GM19455 (cell line): ENCODE data around the gene GPATCH11.

ENCODE experiments used
- ATAC-seq: cut with Tn5 transposase; IDR thresholded peaks from one replicate; pipeline ENCODE4 v1.9.1; 2021; ENCODE audit not compliant: unreplicated experiment

The GPATCH11 gene

DNA sequence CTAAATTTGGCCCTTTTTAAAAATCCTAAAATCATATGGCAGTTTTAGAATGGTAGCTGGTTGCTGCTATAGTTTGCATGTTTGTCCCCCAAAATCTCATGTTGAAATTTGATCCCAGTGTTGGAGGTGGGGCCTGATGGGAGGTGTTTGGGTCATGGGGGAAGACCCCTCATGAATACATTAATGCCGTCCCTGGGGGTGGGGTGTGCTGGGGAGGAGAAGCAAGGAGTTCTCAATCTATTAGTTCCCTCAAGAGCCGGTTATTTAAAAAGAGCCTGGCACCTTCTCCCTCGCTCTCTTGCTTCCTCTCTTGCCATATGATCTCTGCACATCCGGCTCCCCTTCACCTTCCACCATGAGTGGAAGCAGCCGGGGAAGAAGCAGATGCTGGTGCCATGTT, 20.8 kb downstream of the GPATCH11 start:
- no peak for ATAC-seq

DNA sequence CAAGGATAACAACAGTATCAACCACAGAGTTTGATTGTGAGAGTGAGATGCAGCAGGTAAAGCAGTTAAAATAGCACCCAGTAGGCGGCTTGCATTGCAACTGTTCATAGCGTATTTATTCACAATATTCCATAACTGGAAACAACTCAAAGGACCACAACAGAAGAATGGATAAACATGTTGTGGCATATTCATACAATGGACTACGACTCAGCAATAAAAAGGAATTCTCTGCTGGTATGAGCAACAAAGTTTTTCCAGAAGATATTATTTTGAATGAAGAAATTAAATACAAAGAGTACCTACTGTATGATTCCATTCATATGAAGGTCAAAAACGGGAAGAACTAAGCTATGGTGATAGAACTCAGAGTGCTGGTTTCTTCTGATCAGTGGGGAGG, 25.2 kb downstream of the GPATCH11 start:
- no peak for ATAC-seq

DNA sequence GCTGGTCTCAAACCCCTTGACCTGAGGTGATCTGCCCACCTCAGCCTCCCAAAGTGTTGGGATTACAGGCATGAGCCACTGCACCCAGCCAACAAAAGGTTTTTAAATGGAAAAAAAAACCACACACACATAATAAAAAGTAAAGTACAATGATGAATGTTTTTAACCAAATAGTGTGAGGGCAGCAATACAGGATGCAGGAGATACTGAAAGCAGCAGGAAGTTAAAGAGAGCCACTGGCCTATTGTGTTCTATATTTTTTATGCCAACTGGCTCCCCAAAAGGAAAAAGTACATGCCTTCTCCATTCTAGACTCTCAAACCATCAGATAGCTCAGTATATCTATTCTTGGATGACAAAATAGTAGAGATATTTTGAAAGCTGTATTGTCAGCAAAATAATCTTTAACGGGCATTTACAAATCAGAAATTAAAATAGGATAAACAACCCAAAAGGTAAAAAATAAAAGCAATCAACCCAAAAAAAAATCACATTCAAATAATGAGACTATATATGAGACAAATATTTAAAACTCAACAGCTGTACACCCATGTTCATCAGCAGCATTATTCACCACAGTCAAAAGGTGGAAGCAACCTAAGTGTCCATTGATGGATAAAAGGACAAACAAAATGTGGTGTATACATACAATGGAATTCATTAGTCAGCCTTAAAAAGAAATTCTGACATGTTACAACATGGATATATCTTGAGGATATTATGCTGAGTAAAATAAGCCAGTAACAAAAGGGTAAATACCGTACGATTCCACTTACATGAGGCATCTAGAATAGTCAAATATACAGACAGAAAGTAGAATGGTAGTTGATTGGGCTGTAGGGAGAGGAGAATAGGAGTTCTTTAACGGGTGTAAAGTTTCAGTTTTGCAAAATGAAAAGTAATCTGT, 26.2 kb downstream of the GPATCH11 start:
- no peak for ATAC-seq

DNA sequence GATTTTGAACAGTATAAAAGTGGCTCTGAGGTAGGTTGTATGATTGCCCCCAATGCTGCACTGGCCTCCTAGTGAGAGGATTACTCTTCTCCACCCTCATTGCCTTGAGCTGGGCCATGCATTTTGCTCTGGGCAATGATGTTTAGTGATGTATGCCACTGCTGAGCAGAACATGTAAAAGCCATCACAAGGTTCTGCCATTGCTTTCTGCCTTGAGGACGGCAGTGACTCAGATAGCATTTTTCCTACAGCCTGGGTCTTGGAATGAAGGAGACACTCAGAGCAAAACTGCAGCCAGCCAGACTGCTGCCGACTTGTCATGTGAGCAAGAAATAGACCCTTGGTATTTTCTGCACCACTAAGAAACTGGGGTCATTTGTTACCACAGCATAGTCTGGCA, 27.6 kb downstream of the GPATCH11 start:
- ATAC-seq: no peak

DNA sequence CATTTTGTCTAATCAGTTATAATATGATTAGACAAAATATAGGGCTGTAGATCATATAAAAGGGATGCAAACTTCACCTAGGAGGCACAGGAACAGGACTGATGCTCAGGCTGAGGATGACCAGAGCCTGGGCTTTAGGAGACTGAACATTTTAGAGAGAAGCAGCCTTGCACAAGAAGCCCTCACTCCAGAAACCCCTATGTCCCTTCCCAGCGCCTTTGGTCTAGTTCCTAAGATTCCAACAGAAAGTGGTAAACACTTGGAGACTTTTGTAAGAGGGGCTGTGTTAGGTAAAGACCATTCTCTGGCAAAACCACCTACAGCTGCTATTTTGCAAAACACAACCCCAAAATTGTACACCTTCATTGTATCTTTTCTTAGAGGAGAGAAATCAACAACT, 33.2 kb downstream of the GPATCH11 start:
- ATAC-seq: no peak

DNA sequence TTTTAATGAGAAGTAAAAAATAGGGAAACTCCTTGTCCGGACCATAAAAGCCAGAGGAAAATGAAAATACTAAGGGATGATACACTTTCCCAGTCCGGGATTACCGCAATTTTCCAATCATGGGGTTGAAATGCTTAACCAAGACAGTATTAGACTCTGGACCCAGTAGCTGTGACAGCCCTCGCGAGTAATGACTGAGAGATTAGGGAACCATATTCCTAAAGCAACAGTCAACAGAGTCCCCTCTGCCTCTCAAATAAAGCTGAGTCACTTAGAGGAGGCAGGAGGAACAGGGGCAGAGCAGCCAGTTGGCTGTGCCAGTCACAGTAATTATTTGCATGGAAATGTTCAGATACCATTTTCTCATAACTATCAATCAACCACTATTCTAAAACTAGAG, 34.8 kb downstream of the GPATCH11 start:
- ATAC-seq: no peak

DNA sequence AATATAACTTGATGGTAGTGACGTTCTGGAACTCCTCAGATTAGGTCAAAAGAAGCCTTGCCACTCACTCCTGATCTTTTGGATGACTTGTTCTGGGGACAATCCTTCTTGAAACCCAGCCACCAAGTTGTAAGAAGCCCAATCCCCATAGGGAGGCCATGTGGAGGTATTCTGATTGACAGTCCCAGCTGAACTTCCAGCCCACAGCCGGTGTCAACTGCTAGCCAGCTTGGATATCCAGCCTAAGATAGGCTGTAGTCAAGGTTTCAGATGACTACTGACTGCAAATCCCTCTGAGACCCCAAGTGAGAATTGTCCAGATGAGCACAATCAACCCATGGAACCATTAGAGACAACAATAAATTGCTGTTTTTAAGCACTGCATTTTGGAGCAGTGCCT, 41.1 kb downstream of the GPATCH11 start:
- ATAC-seq: no peak

DNA sequence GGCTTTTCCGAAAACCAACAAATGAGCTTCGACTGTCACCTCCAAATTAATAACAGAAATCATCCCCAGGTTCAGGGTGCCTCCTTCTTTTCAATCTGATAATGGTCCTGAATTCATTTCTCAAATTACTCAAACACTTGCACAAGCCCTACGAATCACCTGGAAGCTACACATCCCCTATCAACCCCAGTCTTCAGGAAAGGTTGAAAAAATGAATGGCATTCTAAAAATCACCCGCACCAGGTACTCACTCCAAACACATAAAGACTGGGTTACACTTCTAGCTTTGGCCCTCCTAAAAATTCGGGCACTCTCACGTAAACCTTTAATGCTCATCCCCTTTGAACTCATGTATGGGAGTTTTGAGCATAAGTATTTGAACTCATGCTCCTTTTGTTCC, 48.6 kb downstream of the GPATCH11 start:
- no peak for ATAC-seq

DNA sequence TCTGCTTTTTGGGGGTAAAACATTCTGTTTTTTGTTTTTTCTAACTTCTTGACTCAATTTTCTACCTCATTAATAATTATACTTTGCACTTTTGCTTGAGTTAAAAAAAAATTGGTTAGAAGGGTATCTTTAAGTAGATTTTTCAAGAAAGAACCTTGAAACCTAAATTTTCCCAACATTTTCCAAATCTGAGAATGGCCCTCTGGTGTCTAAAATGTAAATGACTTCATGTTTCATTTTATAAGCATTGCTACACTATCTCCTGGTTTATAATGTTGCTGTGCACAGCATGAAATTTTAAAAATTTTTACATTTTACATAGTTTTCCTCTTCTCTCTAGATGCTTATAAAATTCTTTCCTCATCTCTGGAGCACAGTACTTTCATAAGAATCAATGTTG, 58.2 kb downstream of the GPATCH11 start:
- ATAC-seq: no peak

DNA sequence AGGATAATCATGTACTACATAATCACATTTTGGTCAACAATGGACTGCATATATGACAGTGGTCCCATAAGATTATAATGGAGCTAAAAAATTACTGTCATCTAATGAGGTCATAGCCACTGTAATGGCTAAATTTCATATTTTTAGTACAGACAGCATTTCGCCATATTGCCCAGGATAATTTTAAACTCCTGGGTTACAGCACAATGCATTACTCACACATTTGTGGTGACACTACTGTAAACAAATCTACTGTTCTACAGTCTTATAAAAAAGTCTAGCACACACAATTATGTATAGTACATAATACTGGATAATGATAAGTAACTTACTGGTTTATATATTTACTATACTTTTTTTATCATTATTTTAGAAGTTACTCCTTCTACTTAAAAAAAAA, 59.7 kb downstream of the GPATCH11 start:
- no peak for ATAC-seq

DNA sequence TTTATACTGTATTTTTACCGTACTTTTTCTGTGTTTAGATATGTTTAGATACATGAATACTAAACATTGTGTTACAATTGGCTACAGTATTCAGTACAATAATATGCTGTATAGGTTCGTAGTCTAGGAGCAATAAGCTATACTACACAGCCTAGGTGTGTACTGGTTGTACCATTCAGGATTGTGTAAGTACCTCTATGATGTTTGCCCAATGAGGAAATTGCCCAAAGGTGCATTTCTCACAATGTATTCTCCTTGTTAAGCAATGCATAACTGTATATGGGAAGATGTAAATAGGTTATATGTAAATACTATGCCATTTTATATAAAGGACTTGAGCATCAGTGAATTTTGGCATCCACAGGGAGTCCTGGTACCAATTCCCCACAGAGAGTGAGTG, 61.7 kb downstream of the GPATCH11 start:
- ATAC-seq: no peak

DNA sequence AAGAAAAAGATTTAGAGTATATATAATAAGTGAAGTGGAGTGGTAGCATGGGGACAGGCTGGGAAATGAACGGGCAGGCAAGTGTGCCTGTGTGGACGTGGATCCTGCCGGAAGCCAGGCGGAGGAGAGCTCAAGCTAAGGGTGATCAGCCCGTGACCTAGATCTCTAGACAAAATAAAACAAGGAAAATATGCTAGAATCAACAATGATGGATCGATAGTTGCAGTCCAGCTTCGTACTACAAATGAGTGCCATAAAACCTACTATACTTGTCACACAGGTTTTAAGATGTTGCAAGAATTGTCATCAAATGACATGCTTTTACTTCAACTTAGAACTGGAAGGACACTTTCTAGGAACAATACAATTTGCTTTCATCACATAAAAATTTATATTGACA, 64.0 kb downstream of the GPATCH11 start:
- ATAC-seq: no peak
